Measurements from ENCODE around the gene GMNN.

DNA sequence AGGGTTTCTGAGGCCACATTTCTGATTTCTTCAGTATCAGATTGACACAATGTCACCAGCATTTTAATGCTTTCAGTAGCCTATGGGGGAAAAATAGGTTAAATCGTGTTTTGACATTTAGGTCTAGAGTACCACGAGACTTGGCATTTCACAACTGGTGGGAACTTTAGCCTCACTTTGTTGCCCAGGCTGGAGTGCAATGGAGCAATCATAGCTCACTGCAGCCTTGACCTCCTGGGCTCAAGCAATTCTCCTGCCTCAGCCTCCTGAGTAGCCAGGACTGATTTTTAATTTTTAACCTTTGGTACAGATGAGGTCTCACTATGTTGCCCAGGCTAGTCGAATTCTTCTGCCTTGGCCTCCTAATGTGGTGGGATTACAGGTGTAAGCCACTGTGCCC is 35.0 kb downstream of the GMNN start:
- TF ChIP-seq GATA2 (IDR thresholded peaks at IDR 0.05; ENCODE audit: low read depth, low read length) (no peak), GATA3 (IDR thresholded peaks at IDR 0.05; ENCODE audit: low read depth, low read length) (no peak)

All from SH-SY5Y (cell line).